K562 (cell line): Measurements from ENCODE around the gene DSG2. TPM values are rescaled to one million over a fixed set of nuclear protein-coding genes. Genes with fewer than 3 reads are reported as not detected.

Source experiments
- ATAC-seq: fragments of 200-7000 bp; cut with Tn5 transposase; 3 replicates; pipeline ENCODE4 v1.9.1; 2020; ENCODE audit warnings: moderate library complexity
- BruUV-seq: library from RNA; stranded (reverse); fragments of 400-500 nt; replicated peaks from 2 replicates; lab custom pipeline; 2021; lab: Mats Ljungman, UMichigan
- CTCF ChIA-PET: fragments of 300-600 bp; formaldehyde crosslinking; extraction: SDS; loops from one replicate; lab custom pipeline; 2021; ENCODE audit warnings: low intra/inter-chr PET ratio; lab: Yijun Ruan, JAX
- POLR2A ChIA-PET: fragments of 300-600, 350-650 bp; sonication (Branson Sonifier 250); formaldehyde crosslinking; extraction: SDS; loops from one replicate; lab custom pipeline; 2021; ENCODE audit warnings: antibody characterized with exemption, inconsistent platforms; lab: Yijun Ruan, JAX
- DNase-seq, 4 experiments: peaks; one replicate each; pipeline versions ENCODE4 v3.0.0 to v3.0.0-alpha.2; 2011 to 2018; ENCODE audit warnings: low spot score in 3 of 4, mixed read lengths in 3 of 4; ENCODE audit errors: extremely low read depth in 1 of 4
- FAIRE-seq: peaks from 2 replicates; lab custom pipeline; 2011; peaks lifted over from hg19 to GRCh38; lab: Jason Lieb, UNC
- H2AFZ ChIP-seq: 2 replicates; pipeline ENCODE4 v1.6.0; 2011; ENCODE audit warnings: low read depth, low read length, control low read depth, inconsistent platforms
- H3K27ac ChIP-seq: fragments of 200-600 bp; 3 replicates; pipeline ENCODE4 v1.8.0; 2011; ENCODE audit warnings: low read depth, mild to moderate bottlenecking, control low read depth, inconsistent platforms, low read length, moderate library complexity, mixed read lengths; ENCODE audit errors: extremely low read depth
- H3K27me3 ChIP-seq, 2 experiments: fragments of 300-600 bp in 1 of 2; 2 replicates in 1 of 2; 3 replicates in 1 of 2; pipeline versions ENCODE4 v1.6.0 to v1.8.0; 2011; ENCODE audit warnings: inconsistent platforms in 2 of 2, low read length in 2 of 2, mild to moderate bottlenecking in 1 of 2, mixed read lengths in 1 of 2, moderate library complexity in 1 of 2; ENCODE audit not compliant: control insufficient read depth in 2 of 2, insufficient read depth in 2 of 2
- H3K36me3 ChIP-seq: fragments of 300-600 bp; 3 replicates; pipeline ENCODE4 v1.8.0; 2011; ENCODE audit warnings: mild to moderate bottlenecking, low read length, inconsistent platforms; ENCODE audit not compliant: control insufficient read depth, insufficient read depth
- H3K4me1 ChIP-seq, 2 experiments: fragments of 200-600 bp in 1 of 2; replicated peaks in 1 of 2; 2 replicates in 1 of 2; 3 replicates in 1 of 2; pipeline versions ENCODE4 v1.5.1 to v1.8.0; 2011; ENCODE audit warnings: inconsistent platforms in 2 of 2, low read length in 2 of 2, mild to moderate bottlenecking in 1 of 2, mixed read lengths in 1 of 2, moderate library complexity in 1 of 2; ENCODE audit not compliant: control insufficient read depth in 2 of 2, insufficient read depth in 2 of 2
- H3K4me2 ChIP-seq: 2 replicates; pipeline ENCODE4 v1.6.1; 2011; ENCODE audit warnings: low read length, control low read depth, inconsistent platforms, mixed read lengths; ENCODE audit not compliant: insufficient read depth
- H3K4me3 ChIP-seq: fragments of 200-600 bp; sonication (generic), shearing (Covaris generic); 2 replicates; pipeline ENCODE4 v1.5.1; 2016; ENCODE audit warnings: control low read depth, inconsistent platforms
- H3K79me2 ChIP-seq: fragments of 200-600 bp; 3 replicates; pipeline ENCODE4 v1.8.0; 2011; ENCODE audit warnings: low read length, inconsistent platforms; ENCODE audit not compliant: control insufficient read depth, insufficient read depth
- H3K9ac ChIP-seq, 2 experiments: 2 replicates each; pipeline versions ENCODE4 v1.6.0 to v1.6.1; 2011; ENCODE audit warnings: low read depth in 2 of 2, low read length in 2 of 2, control low read depth in 1 of 2, inconsistent platforms in 1 of 2, mild to moderate bottlenecking in 1 of 2, mixed read lengths in 1 of 2; ENCODE audit not compliant: insufficient read depth in 1 of 2
- H3K9me1 ChIP-seq: one replicate; pipeline ENCODE4 v1.6.0; 2011; ENCODE audit warnings: inconsistent platforms, mild to moderate bottlenecking, low read length, moderate library complexity; ENCODE audit not compliant: control insufficient read depth, insufficient read depth
- H3K9me3 ChIP-seq: replicated peaks from 2 replicates; pipeline ENCODE4 v1.5.1; 2011; ENCODE audit warnings: low read depth, low read length, inconsistent platforms; ENCODE audit not compliant: control insufficient read depth, insufficient read depth
- H4K20me1 ChIP-seq: replicated peaks from 2 replicates; pipeline ENCODE4 v1.6.1; 2011; ENCODE audit warnings: low read length, inconsistent platforms, mixed read lengths; ENCODE audit not compliant: control insufficient read depth, insufficient read depth
- HDGF ChIP-seq: fragments of 450-650 bp; IDR thresholded peaks from 2 replicates; pipeline ENCODE4 v1.6.1; 2016
- HIVEP1 ChIP-seq: fragments of 250-450 bp; sonication (Bioruptor Pico); IDR thresholded peaks from 2 replicates; pipeline ENCODE4 v1.4.0; 2020; ENCODE audit warnings: mild to moderate bottlenecking
- JUN ChIP-seq, 2 experiments: sonication (generic) in 1 of 2; formaldehyde crosslinking in 1 of 2; IDR thresholded peaks; 2 replicates each; pipeline versions ENCODE4 v1.6.1 to v1.8.0; 2012 to 2022; ENCODE audit warnings: borderline replicate concordance in 2 of 2, mild to moderate bottlenecking in 2 of 2, improper control_type of control experiment in 1 of 2, low read depth in 1 of 2, low read length in 1 of 2, missing genetic modification reagents in 1 of 2
- MAFF ChIP-seq: IDR thresholded peaks from 2 replicates; pipeline ENCODE4 v1.6.1; 2012; ENCODE audit warnings: low read length, improper control_type of control experiment
- MAFK ChIP-seq: IDR thresholded peaks from 2 replicates; pipeline ENCODE4 v1.6.1; 2011; ENCODE audit warnings: low read length, improper control_type of control experiment
- TRIM25 ChIP-seq: fragments of 450-650 bp; IDR thresholded peaks from 2 replicates; pipeline ENCODE4 v1.7.0; 2016; ENCODE audit warnings: borderline replicate concordance
- ZBTB11 ChIP-seq, 3 experiments: fragments of 200-800 bp in 1 of 3; fragments of 250-450 bp in 1 of 3; fragments of 450-650 bp in 1 of 3; sonication (Bioruptor Pico) in 1 of 3; sonication (Bioruptor generic) in 1 of 3; formaldehyde crosslinking in 1 of 3; IDR thresholded peaks; 2 replicates each; pipeline versions ENCODE4 v1.6.1 to v1.8.0; 2016 to 2022; ENCODE audit warnings: mild to moderate bottlenecking in 2 of 3, missing genetic modification characterization in 2 of 3, missing compliant biosample characterization in 1 of 3, moderate library complexity in 1 of 3
- ZKSCAN1 ChIP-seq: fragments of 150-350 bp; IDR thresholded peaks from 2 replicates; pipeline ENCODE4 v1.6.1; 2016; ENCODE audit warnings: low read depth, low read length
- ZNF174 ChIP-seq: fragments of 250-450 bp; sonication (Bioruptor Pico); IDR thresholded peaks from 2 replicates; pipeline ENCODE4 v1.4.0; 2020; ENCODE audit warnings: mild to moderate bottlenecking
- ZNF316 ChIP-seq: fragments of 450-650 bp; IDR thresholded peaks from 2 replicates; pipeline ENCODE4 v1.6.1; 2016
- WGBS: fragments of 100-300 bp; shearing (Covaris generic); methylation state at CpG from one replicate; pipeline ENCODE4 v1.1.6; 2016; ENCODE audit warnings: low coverage, mixed read lengths; ENCODE audit not compliant: insufficient coverage; ENCODE audit errors: missing lambda C conversion rate; 5-methylcytosine and 5-hydroxymethylcytosine counted together
- in situ Hi-C: fragments of 300-500 bp; cut with MboI; formaldehyde crosslinking; loops from 4 replicates; pipeline ENCODE4 v1.15.0; 2018; ENCODE audit warnings: inconsistent platforms, mixed read lengths
- intact Hi-C: fragments of 100-400 bp; cut with micrococcal nuclease; formaldehyde crosslinking; loops from 2 replicates; pipeline ENCODE4 v1.14.2; 2022
- polyA plus RNA-seq, 8 experiments: library from polyadenylated mRNA; depleted of rRNA in 4 of 8; stranded (reverse) in 5 of 8; unstranded in 3 of 8; fragments of >200 nt; fragmentation: Nextera tagmentation in 2 of 8; fragmentation: Illumina TruSeq in 1 of 8; extraction: Ambion mirVana in 2 of 8; extraction: Trizol in 1 of 8; gene quantifications; 2 replicates each; pipeline versions ENCODE4 v1.2.1 to v1.2.3, GENCODE V29; 2011 to 2014; ENCODE audit warnings: inconsistent platforms in 1 of 8, missing spikeins in 1 of 8
- total RNA-seq, 7 experiments: library from RNA; depleted of rRNA in 6 of 7; stranded (reverse); fragments of >200 nt in 6 of 7; fragmentation: Illumina TruSeq in 2 of 7; extraction: Trizol in 2 of 7; gene quantifications; 2 replicates each; pipeline versions ENCODE4 v1.2.1 to v1.2.3, GENCODE V29; 2011 to 2021; ENCODE audit warnings: low replicate concordance in 1 of 7
- TF ChIP-seq, protein P1 (sequence below): sonication (generic); formaldehyde crosslinking; IDR thresholded peaks from 2 replicates; pipeline ENCODE4 v1.8.0; 2022; ENCODE audit warnings: mild to moderate bottlenecking, missing genetic modification reagents, borderline replicate concordance

The DSG2 gene
- total and polyA plus RNA-seq, 9 of the 15 experiments (the other 6 are each of a cell fraction or from before 2014, with no cell fraction given) = 16.9 to 68.6 (median 41.3) TPM

- Histone ChIP-seq H4K20me1 (no peaks in the 10 kb centered on the region), H3K9ac (no peak overlapping the region), H3K27ac (no peak overlapping the region), H2AFZ (no peak overlapping the region), H3K4me1 (no peaks in the 10 kb centered on the region), H3K4me3 (no peak overlapping the region), H3K4me2 (no peak overlapping the region), H3K36me3 (no peaks in the 10 kb centered on the region), H3K9me3 (no peaks in the 10 kb centered on the region), H3K79me2 (no peaks in the 10 kb centered on the region), H3K27me3 (peaks cover 0 to 5% of the 10 kb centered on the region in 2 experiments; a peak in 1 of 5 replicates), H3K9me1 (no peaks in the 10 kb centered on the region)
- in situ Hi-C loops = no loop called here
- CTCF ChIA-PET = no interaction called here
- ATAC-seq = no peak
- no TSS peak for BruUV-seq
- POLR2A ChIA-PET = interaction anchor here (0.9 kb wide), 1 partner anchor 19 kb away, joined by 3 read pairs; no protein-coding TSS in a partner anchor
- FAIRE-seq = no peak
- 7% methylated on average over 2 of the region's 2 CpGs for WGBS
- intact Hi-C loops = no loop called here
- no peak for DNase-seq
- no peak for TF ChIP-seq TRIM25
- no peak for TF ChIP-seq HIVEP1 (CRISPR knock-in tag)
- peak; percentile 99 for TF ChIP-seq MAFK
- TF ChIP-seq, protein P1, sequence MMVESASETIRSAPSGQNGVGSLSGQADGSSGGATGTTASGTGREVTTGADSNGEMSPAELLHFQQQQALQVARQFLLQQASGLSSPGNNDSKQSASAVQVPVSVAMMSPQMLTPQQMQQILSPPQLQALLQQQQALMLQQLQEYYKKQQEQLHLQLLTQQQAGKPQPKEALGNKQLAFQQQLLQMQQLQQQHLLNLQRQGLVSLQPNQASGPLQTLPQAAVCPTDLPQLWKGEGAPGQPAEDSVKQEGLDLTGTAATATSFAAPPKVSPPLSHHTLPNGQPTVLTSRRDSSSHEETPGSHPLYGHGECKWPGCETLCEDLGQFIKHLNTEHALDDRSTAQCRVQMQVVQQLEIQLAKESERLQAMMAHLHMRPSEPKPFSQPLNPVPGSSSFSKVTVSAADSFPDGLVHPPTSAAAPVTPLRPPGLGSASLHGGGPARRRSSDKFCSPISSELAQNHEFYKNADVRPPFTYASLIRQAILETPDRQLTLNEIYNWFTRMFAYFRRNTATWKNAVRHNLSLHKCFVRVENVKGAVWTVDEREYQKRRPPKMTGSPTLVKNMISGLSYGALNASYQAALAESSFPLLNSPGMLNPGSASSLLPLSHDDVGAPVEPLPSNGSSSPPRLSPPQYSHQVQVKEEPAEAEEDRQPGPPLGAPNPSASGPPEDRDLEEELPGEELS (CRISPR knock-in tag) = no peak
- no peak for TF ChIP-seq HDGF
- no peak for TF ChIP-seq ZNF174 (CRISPR knock-in tag)
- peak; percentile 99 for TF ChIP-seq MAFF
- no peak for TF ChIP-seq JUN (IDR thresholded peaks at IDR 0.05; ENCODE audit: borderline replicate concordance, low read depth, low read length)
- TF ChIP-seq JUN (CRISPR knock-in tag; IDR thresholded peaks at IDR 0.05; ENCODE audit: borderline replicate concordance) = no peak
- TF ChIP-seq ZBTB11 (CRISPR knock-in tag; IDR thresholded peaks at IDR 0.05) = no peak
- TF ChIP-seq ZKSCAN1 = no peak
- TF ChIP-seq ZNF316 = peak; percentile 99
These were observed 93.1 kb downstream of the DSG2 start for GRCh38 chr18:31591113-31591512.
